ENCODE measurements around the gene CTNNBIP1. TPM values are rescaled to one million over a fixed set of nuclear protein-coding genes. Genes with fewer than 3 reads are reported as not detected.

CTNNBIP1 gene
- total RNA-seq, 1 donor from 2014 or later: 47.6 TPM

DNA sequence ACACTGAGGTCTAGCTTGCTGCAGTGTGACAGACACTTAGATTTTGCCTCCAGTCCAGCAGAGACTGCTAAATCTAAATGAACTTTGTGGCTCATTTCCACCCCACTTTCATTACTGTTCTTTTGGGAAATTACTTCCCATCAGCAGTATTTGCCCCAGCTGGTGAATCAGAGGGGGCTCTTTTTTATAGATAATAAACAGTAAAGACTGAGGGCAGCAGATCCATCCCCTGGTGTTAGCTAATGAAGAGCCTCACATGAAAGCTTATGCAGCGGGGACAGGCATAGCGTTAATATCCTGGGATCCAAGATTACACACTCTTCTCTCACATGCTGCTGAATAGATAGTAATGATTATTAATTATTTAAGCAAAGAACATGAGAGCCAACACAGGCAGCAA is 6.4 kb upstream of the CTNNBIP1 start:
- TF ChIP-seq, protein P1, sequence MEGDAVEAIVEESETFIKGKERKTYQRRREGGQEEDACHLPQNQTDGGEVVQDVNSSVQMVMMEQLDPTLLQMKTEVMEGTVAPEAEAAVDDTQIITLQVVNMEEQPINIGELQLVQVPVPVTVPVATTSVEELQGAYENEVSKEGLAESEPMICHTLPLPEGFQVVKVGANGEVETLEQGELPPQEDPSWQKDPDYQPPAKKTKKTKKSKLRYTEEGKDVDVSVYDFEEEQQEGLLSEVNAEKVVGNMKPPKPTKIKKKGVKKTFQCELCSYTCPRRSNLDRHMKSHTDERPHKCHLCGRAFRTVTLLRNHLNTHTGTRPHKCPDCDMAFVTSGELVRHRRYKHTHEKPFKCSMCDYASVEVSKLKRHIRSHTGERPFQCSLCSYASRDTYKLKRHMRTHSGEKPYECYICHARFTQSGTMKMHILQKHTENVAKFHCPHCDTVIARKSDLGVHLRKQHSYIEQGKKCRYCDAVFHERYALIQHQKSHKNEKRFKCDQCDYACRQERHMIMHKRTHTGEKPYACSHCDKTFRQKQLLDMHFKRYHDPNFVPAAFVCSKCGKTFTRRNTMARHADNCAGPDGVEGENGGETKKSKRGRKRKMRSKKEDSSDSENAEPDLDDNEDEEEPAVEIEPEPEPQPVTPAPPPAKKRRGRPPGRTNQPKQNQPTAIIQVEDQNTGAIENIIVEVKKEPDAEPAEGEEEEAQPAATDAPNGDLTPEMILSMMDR (IDR thresholded peaks at IDR 0.05): no peak
- Histone ChIP-seq H3K4me3 (no peak overlapping the region), H3K9me3 (no peaks in the 10 kb centered on the region), H3K4me1 (peaks cover under 1% of the 10 kb centered on the region), H3K27ac (no peak overlapping the region), H3K27me3 (no peaks in the 10 kb centered on the region), H3K36me3 (no peaks in the 10 kb centered on the region)
- intact Hi-C loops (cut with DNase I): no loop called here
- DNase-seq (no peak), ATAC-seq (no peak)

DNA sequence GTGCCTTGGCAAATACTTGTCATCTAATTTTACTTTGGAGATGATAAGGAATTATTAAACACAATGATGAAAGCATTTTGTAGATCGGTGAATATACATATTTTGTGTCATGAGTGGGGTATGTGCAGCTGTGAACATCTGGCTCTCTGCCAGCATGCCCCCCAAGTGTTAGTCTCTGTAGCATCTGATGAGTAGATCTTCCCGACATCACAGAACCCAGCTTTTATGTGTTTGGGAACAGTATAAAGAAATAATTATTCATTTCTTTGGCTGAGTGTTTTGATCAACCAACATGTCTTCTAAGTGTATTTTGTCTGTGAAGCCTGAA is 4.5 kb upstream of the CTNNBIP1 start:
- intact Hi-C loops (cut with DNase I): no loop called here
- no peak for ATAC-seq
- no peak overlapping the region for H3K4me3 ChIP-seq
- no peak overlapping the region for H3K27ac ChIP-seq
- TF ChIP-seq, protein P1 (IDR thresholded peaks at IDR 0.05): peak; percentile 15
- no peaks in the 10 kb centered on the region for H3K36me3 ChIP-seq
- no peaks in the 10 kb centered on the region for H3K9me3 ChIP-seq
- H3K27me3 ChIP-seq: no peaks in the 10 kb centered on the region
- no peak for DNase-seq
- peaks cover 6% of the 10 kb centered on the region for H3K4me1 ChIP-seq

DNA sequence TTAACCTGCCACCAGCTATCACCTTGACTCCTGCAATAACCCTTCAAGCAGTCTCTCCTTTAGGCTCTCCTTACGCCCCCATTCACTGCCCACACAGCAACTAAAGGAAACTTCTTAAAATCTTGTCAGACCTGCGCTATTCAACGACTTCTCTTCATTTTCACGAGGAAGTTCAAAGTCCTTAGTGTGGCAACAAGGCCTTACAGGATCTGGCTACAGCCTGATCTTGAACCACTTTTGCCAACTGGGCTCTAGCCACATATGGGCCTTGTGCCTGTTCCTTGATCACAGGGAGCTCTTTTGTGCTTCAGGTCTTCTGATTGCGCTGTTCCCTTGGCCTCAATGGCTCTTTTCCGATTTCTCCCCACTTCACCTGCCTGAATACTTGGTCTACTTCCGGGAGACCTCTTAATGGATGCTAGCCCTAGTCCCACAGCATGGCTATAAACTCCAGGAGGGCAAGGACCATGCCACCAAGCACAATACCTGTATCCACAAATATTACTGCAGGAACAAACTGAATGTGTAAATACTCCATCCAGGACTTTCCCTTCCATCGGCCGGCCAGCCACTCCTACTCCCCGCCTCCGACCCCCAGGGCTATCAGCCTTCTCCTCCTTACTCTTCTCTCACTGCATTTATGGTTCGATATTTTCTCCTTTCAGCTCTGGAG is 2.3 kb upstream of the CTNNBIP1 start:
- no peak for ATAC-seq

DNA sequence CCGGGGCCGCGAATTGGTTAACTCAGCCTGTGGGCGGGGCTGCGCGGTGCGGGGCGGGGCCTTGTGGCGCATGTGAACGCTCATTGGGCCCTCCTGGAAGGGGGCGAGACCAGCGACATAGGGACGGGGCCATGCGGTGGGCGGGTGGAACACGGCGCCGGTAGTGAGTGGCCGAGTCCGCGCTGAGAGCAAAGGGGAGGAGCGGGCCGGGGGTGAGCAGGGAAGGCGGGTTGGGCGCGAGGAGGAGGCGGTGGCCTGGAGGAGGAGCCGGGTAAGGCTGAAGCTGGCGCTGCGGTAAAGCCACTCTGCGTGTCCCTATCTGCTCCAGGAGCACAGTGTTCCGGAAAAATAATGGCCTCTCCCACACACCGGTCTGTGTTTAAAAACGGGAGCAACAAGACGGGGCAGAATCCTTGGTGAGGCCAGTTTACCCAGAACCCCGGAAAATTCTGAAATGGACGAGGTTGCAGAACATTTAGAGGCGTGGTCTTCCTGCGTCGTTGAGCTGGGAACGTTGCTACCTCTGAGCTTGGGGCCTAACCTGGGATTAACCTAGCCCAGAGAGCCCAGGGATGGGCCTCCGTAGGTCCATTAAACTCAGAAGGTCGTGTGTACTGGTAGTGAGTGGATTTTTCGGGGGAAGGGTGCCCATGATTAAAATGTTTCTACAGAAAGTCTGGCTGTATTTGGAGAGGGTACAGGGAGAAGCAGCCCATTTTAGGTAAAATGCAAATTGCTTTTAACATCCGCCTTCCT is 532 bp upstream of the CTNNBIP1 start:
- Histone ChIP-seq H3K27ac (peak overlapping the region; percentile 98), H3K27me3 (no peaks in the 10 kb centered on the region), H3K4me3 (peak overlapping the region; percentile 67), H3K4me1 (peaks cover 13% of the 10 kb centered on the region), H3K36me3 (no peaks in the 10 kb centered on the region), H3K9me3 (no peaks in the 10 kb centered on the region)
- DNase-seq: peak; percentile 100
- TF ChIP-seq, protein P1 (IDR thresholded peaks at IDR 0.05): no peak
- intact Hi-C loops (cut with DNase I): no loop called here
- ATAC-seq: peak; percentile 96

More for the DNA sequence above, 2.3 kb upstream of the CTNNBIP1 start:
- no peaks in the 10 kb centered on the region for H3K9me3 ChIP-seq
- TF ChIP-seq, protein P1 (IDR thresholded peaks at IDR 0.05): no peak
- no peak overlapping the region for H3K4me3 ChIP-seq
- DNase-seq: no peak
- no peaks in the 10 kb centered on the region for H3K27me3 ChIP-seq
- no peaks in the 10 kb centered on the region for H3K36me3 ChIP-seq
- intact Hi-C loops (cut with DNase I): no loop called here
- no peak overlapping the region for H3K27ac ChIP-seq
- peaks cover 13% of the 10 kb centered on the region for H3K4me1 ChIP-seq

DNA sequence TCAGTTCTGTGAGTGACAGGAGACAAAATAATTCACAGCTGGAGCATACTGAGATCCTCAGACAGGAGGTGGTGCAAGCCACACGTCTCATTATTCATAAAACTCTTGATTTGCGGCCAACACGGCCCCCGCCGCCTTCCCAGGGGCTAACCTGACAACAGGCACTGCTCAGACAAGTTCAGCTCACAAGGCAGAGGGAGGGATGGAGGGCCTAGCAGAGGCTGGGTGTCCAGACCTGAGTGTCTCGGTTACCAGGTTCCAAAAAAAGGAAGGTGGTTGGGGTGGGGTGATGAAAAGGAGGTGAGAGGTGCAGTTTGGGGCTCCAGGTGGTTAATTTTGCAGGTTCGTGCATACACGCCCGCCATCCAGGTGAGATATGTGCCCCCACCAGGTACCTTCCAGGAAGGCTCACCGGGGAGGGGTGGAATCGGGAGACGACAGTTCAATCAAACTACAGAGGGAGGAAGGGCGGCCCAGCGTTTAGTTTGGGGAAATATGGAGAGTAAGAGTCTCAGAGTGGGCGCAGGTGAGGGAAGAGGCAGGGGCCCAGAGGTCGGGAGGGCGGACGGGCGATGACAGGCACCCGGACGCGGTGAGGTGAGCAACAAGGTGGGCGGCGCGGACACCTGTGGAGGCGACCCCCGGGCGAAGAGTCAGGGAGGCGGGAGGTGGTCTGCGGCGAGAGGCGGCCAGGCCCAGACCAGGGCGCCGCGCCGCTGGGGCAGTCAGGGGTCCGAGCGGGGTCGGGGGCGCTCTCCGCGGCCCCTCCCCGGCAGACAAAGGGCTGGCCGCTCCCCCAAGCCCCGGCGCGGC is 629 bp downstream of the CTNNBIP1 start:
- Histone ChIP-seq H3K27ac (peak overlapping the region; percentile 86), H3K36me3 (no peaks in the 10 kb centered on the region), H3K9me3 (no peaks in the 10 kb centered on the region), H3K4me3 (peak overlapping the region; percentile 84), H3K27me3 (no peaks in the 10 kb centered on the region), H3K4me1 (peaks cover 13% of the 10 kb centered on the region)
- DNase-seq (no peak), ATAC-seq (no peak)
- intact Hi-C loops (cut with DNase I): no loop called here
- TF ChIP-seq, protein P1 (IDR thresholded peaks at IDR 0.05): no peak
